Measurements from ENCODE around the gene SORCS3. TPM values are rescaled to one million over a fixed set of nuclear protein-coding genes. Genes with fewer than 3 reads are reported as not detected.

Gene SORCS3
- total RNA-seq, 2 experiments from 2014 or later = 1.7 to 2.1 TPM

DNA sequence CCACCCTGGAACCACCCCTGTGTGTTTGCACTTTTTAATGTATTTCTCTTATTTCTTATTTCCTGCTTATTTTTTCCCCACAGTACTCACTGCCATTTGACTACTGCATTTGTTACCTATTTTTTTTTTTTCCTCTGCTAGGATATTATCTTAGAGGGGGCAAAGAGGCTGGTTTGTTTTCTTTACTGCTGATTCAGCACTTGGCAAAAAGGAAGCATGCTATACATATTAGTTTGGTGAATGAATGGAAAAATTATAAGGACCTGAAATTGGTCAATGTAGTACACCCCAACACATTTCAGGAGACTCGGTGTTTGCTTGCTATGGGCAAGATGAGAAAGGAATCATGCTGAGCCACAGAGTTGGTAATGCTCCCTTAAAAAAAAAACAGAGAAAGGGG, 193.5 kb downstream of the SORCS3 start:
- Histone ChIP-seq H3K27me3 (ENCODE audit: control insufficient read depth in 1 of 2, insufficient read depth in 2 of 2, low read length in 2 of 2) (no peaks in the 10 kb centered on the region), H3K4me3 (ENCODE audit: low read length) (no peak overlapping the region), H3K4me1 (ENCODE audit: insufficient read depth, low read length) (no peaks in the 10 kb centered on the region), H3K9me3 (ENCODE audit: control insufficient read depth in 1 of 2, insufficient read depth in 1 of 2, low read length in 2 of 2) (no peaks in the 10 kb centered on the region), H3K36me3 (ENCODE audit: insufficient read depth, low read length) (no peaks in the 10 kb centered on the region), H3K27ac (ENCODE audit: low read depth in 1 of 2, low read length in 2 of 2) (no peak overlapping the region)
- Mint-ChIP-seq H3K9me3 (no peaks in the 10 kb centered on the region), H3K27me3 (peaks cover 8% of the 10 kb centered on the region), H3K27ac (no peak overlapping the region), H3K4me1 (ENCODE audit: low read depth) (no peaks in the 10 kb centered on the region), H3K36me3 (ENCODE audit: low read depth) (no peaks in the 10 kb centered on the region), H3K4me3 (no peak overlapping the region)
- ChIA-PET CTCF (no interaction called here), POLR2A (no interaction called here)
- TF ChIP-seq, protein P1, sequence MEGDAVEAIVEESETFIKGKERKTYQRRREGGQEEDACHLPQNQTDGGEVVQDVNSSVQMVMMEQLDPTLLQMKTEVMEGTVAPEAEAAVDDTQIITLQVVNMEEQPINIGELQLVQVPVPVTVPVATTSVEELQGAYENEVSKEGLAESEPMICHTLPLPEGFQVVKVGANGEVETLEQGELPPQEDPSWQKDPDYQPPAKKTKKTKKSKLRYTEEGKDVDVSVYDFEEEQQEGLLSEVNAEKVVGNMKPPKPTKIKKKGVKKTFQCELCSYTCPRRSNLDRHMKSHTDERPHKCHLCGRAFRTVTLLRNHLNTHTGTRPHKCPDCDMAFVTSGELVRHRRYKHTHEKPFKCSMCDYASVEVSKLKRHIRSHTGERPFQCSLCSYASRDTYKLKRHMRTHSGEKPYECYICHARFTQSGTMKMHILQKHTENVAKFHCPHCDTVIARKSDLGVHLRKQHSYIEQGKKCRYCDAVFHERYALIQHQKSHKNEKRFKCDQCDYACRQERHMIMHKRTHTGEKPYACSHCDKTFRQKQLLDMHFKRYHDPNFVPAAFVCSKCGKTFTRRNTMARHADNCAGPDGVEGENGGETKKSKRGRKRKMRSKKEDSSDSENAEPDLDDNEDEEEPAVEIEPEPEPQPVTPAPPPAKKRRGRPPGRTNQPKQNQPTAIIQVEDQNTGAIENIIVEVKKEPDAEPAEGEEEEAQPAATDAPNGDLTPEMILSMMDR (IDR thresholded peaks at IDR 0.05) = no peak
- DNase-seq (no peak), ATAC-seq (ENCODE audit: poor library complexity) (no peak)
- intact Hi-C loops (cut with DNase I, micrococcal nuclease) = no loop called here

DNA sequence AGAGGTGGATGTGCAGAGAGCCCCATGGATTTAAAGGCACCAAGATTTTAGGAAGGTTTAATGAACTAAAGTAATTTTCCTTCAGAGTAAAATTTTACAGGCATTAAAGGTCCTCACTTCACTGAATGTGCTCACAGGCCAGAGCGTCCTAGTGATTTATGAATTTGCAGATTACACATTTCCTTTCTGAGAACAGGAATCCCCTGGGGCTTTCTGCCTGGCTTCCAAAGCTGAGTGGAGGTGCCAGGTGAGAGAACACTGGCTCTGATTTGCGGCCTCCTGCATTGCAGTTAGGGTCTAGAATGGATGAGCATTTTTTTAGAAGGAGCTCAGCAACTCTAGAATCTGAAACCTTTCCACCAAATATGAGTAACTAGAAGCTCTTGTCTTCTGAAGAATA, 194.3 kb downstream of the SORCS3 start:
- H3K4me1 Mint-ChIP-seq (ENCODE audit: low read depth) = no peaks in the 10 kb centered on the region
- H3K9me3 ChIP-seq (ENCODE audit: control insufficient read depth in 1 of 2, insufficient read depth in 1 of 2, low read length in 2 of 2) = no peaks in the 10 kb centered on the region
- H3K27ac Mint-ChIP-seq = no peak overlapping the region
- TF ChIP-seq, protein P1 (IDR thresholded peaks at IDR 0.05) = no peak
- no peak for ATAC-seq (ENCODE audit: poor library complexity)
- H3K36me3 ChIP-seq (ENCODE audit: insufficient read depth, low read length) = no peaks in the 10 kb centered on the region
- H3K36me3 Mint-ChIP-seq (ENCODE audit: low read depth) = no peaks in the 10 kb centered on the region
- CTCF ChIA-PET = no interaction called here
- intact Hi-C loops (cut with DNase I, micrococcal nuclease) = no loop called here
- H3K9me3 Mint-ChIP-seq = no peaks in the 10 kb centered on the region
- peaks cover 8% of the 10 kb centered on the region for H3K27me3 Mint-ChIP-seq
- POLR2A ChIA-PET = no interaction called here
- no peak overlapping the region for H3K4me3 Mint-ChIP-seq
- H3K4me3 ChIP-seq (ENCODE audit: low read length) = no peak overlapping the region
- no peak overlapping the region for H3K27ac ChIP-seq (ENCODE audit: low read depth in 1 of 2, low read length in 2 of 2)
- no peak for DNase-seq
- no peaks in the 10 kb centered on the region for H3K4me1 ChIP-seq (ENCODE audit: insufficient read depth, low read length)
- no peaks in the 10 kb centered on the region for H3K27me3 ChIP-seq (ENCODE audit: control insufficient read depth in 1 of 2, insufficient read depth in 2 of 2, low read length in 2 of 2)

DNA sequence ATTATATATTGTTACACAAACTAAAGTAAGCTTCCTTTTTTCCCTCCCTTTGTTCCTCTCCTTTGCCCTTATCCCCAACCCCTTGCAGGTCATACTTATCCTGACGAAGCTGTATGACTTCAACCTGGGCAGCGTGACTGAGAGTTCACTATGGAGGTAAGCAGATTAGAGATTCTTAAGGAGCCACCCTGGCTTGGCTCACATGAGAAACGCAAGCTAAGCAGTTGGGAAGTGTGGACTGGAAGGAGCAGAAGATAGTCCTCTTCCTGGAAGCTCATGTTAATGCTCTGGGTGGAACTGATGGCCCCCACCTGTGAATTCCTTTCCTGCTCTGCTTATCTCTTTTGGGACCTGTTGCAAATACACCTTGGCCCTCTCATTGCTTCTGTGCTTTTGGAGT, 201.6 kb downstream of the SORCS3 start:
- TF ChIP-seq, protein P1 (IDR thresholded peaks at IDR 0.05) = no peak
- no peak overlapping the region for H3K27ac ChIP-seq (ENCODE audit: low read depth in 1 of 2, low read length in 2 of 2)
- no peak overlapping the region for H3K4me3 ChIP-seq (ENCODE audit: low read length)
- no peaks in the 10 kb centered on the region for H3K36me3 ChIP-seq (ENCODE audit: insufficient read depth, low read length)
- ChIA-PET CTCF (no interaction called here), POLR2A (no interaction called here)
- Mint-ChIP-seq H3K36me3 (ENCODE audit: low read depth) (no peaks in the 10 kb centered on the region), H3K4me1 (ENCODE audit: low read depth) (no peaks in the 10 kb centered on the region), H3K9me3 (no peaks in the 10 kb centered on the region), H3K4me3 (no peak overlapping the region), H3K27me3 (peaks cover under 1% of the 10 kb centered on the region), H3K27ac (no peak overlapping the region)
- no peaks in the 10 kb centered on the region for H3K4me1 ChIP-seq (ENCODE audit: insufficient read depth, low read length)
- H3K27me3 ChIP-seq (ENCODE audit: control insufficient read depth in 1 of 2, insufficient read depth in 2 of 2, low read length in 2 of 2) = no peaks in the 10 kb centered on the region
- no peak for DNase-seq
- intact Hi-C loops (cut with DNase I, micrococcal nuclease) = no loop called here
- no peaks in the 10 kb centered on the region for H3K9me3 ChIP-seq (ENCODE audit: control insufficient read depth in 1 of 2, insufficient read depth in 1 of 2, low read length in 2 of 2)
- no peak for ATAC-seq (ENCODE audit: poor library complexity)
